IMR-90 (cell line): ENCODE measurements around the gene UBASH3A. TPM values are rescaled to one million over a fixed set of nuclear protein-coding genes. Genes with fewer than 3 reads are reported as not detected.

ENCODE experiments used
- ATAC-seq: fragments of 200-7000 bp; cut with Tn5 transposase; 2 replicates; pipeline ENCODE4 v1.9.1; 2020; ENCODE audit warnings: low read depth, mild to moderate bottlenecking, moderate library complexity
- BruUV-seq: library from RNA; stranded (reverse); fragments of 400-500 nt; replicated peaks from 2 replicates; lab custom pipeline; 2021; lab: Mats Ljungman, UMichigan
- CTCF ChIA-PET: fragments of 300-600 bp; formaldehyde crosslinking; extraction: SDS; loops from one replicate; lab custom pipeline; 2021; ENCODE audit warnings: antibody characterized with exemption; lab: Yijun Ruan, JAX
- POLR2A ChIA-PET: fragments of 300-600 bp; sonication (Branson Sonifier 250); formaldehyde crosslinking; loops from one replicate; lab custom pipeline; 2022; ENCODE audit warnings: antibody characterized with exemption; ENCODE audit not compliant: unreplicated experiment; lab: Charles Lee
- DNase-seq: peaks from one replicate; pipeline ENCODE4 v3.0.0; 2013
- H2AFZ ChIP-seq: replicated peaks from 2 replicates; pipeline ENCODE3; 2013; ENCODE audit warnings: low read length, mild to moderate bottlenecking; ENCODE audit not compliant: poor library complexity
- H2AK5ac ChIP-seq: 2 replicates; pipeline ENCODE4 v1.6.1; 2013; ENCODE audit warnings: low read depth, low read length, inconsistent platforms
- H2AK9ac ChIP-seq: replicated peaks from 2 replicates; pipeline ENCODE3; 2013; ENCODE audit warnings: mild to moderate bottlenecking, low read depth, low read length, moderate library complexity; ENCODE audit not compliant: poor library complexity
- H2BK120ac ChIP-seq: 2 replicates; pipeline ENCODE4 v1.6.1; 2013; ENCODE audit warnings: low read depth, low read length, inconsistent platforms
- H2BK15ac ChIP-seq: 3 replicates; pipeline ENCODE4 v1.6.1; 2013; ENCODE audit warnings: low read depth, low read length, inconsistent platforms
- H2BK20ac ChIP-seq: 2 replicates; pipeline ENCODE4 v1.6.1; 2013; ENCODE audit warnings: low read depth, mild to moderate bottlenecking, inconsistent platforms, low read length, moderate library complexity
- H2BK5ac ChIP-seq: 2 replicates; pipeline ENCODE4 v1.6.1; 2013; ENCODE audit warnings: mild to moderate bottlenecking, low read depth, low read length, inconsistent platforms; ENCODE audit not compliant: poor library complexity, severe bottlenecking
- H3K14ac ChIP-seq: replicated peaks from 2 replicates; pipeline ENCODE4 v1.6.1; 2013; ENCODE audit warnings: low read depth, low read length, inconsistent platforms
- H3K18ac ChIP-seq: 2 replicates; pipeline ENCODE4 v1.6.1; 2013; ENCODE audit warnings: low read depth, low read length, control low read depth
- H3K23ac ChIP-seq: 2 replicates; pipeline ENCODE4 v1.6.1; 2013; ENCODE audit warnings: low read depth, low read length, inconsistent platforms
- H3K27ac ChIP-seq: 2 replicates; pipeline ENCODE4 v1.5.1; 2013; ENCODE audit warnings: mild to moderate bottlenecking, control low read depth, low read length; ENCODE audit not compliant: insufficient read depth
- H3K27me3 ChIP-seq: 2 replicates; pipeline ENCODE4 v1.6.1; 2013; ENCODE audit warnings: low read length; ENCODE audit not compliant: control insufficient read depth, insufficient read depth
- H3K36me3 ChIP-seq: 2 replicates; pipeline ENCODE4 v1.6.1; 2013; ENCODE audit warnings: low read length, mixed read lengths; ENCODE audit not compliant: control insufficient read depth, insufficient read depth
- H3K4ac ChIP-seq: 2 replicates; pipeline ENCODE4 v1.6.1; 2013; ENCODE audit warnings: low read depth, low read length, inconsistent platforms
- H3K4me1 ChIP-seq: 2 replicates; pipeline ENCODE4 v1.6.1; 2013; ENCODE audit warnings: low read length, mixed read lengths; ENCODE audit not compliant: control insufficient read depth, insufficient read depth
- H3K4me2 ChIP-seq: 2 replicates; pipeline ENCODE4 v1.6.1; 2013; ENCODE audit warnings: low read depth, mild to moderate bottlenecking, control low read depth, low read length, moderate library complexity
- H3K4me3 ChIP-seq: 2 replicates; pipeline ENCODE4 v1.5.1; 2013; ENCODE audit warnings: low read depth, mild to moderate bottlenecking, control low read depth, low read length, moderate library complexity; ENCODE audit not compliant: insufficient read depth
- H3K56ac ChIP-seq: 2 replicates; pipeline ENCODE4 v1.6.1; 2013; ENCODE audit warnings: low read length, inconsistent platforms; ENCODE audit not compliant: insufficient read depth; ENCODE audit errors: extremely low read depth
- H3K79me1 ChIP-seq, 2 experiments: 2 replicates each; pipeline ENCODE4 v1.6.1; 2013; ENCODE audit warnings: low read length in 2 of 2, inconsistent platforms in 1 of 2, low read depth in 1 of 2
- H3K9ac ChIP-seq: 2 replicates; pipeline ENCODE4 v1.6.1; 2013; ENCODE audit warnings: low read depth, low read length, control low read depth
- H3K9me1 ChIP-seq: 2 replicates; pipeline ENCODE4 v1.6.1; 2013; ENCODE audit warnings: low read length, inconsistent platforms; ENCODE audit not compliant: insufficient read depth
- H3K9me3 ChIP-seq: 2 replicates; pipeline ENCODE4 v1.6.1; 2013; ENCODE audit warnings: low read length; ENCODE audit not compliant: control insufficient read depth, insufficient read depth
- H4K20me1 ChIP-seq: 2 replicates; pipeline ENCODE4 v1.6.1; 2013; ENCODE audit warnings: low read length, inconsistent platforms; ENCODE audit not compliant: insufficient read depth
- H4K5ac ChIP-seq: 2 replicates; pipeline ENCODE4 v1.6.1; 2013; ENCODE audit warnings: mild to moderate bottlenecking, low read depth, low read length, control low read depth
- H4K8ac ChIP-seq, 2 experiments: 2 replicates each; pipeline ENCODE4 v1.6.1; 2013; ENCODE audit warnings: low read depth in 2 of 2, low read length in 2 of 2, control low read depth in 1 of 2, inconsistent platforms in 1 of 2
- H4K91ac ChIP-seq: 2 replicates; pipeline ENCODE4 v1.6.1; 2013; ENCODE audit warnings: low read depth, low read length, inconsistent platforms; ENCODE audit not compliant: insufficient read depth
- MXI1 ChIP-seq: IDR thresholded peaks from 2 replicates; pipeline ENCODE4 v1.6.1; 2012; ENCODE audit warnings: low read depth, mild to moderate bottlenecking, low read length, moderate library complexity, borderline replicate concordance
- NFE2L2 ChIP-seq: fragments of 150-350 bp; IDR thresholded peaks from 2 replicates; pipeline ENCODE4 v1.6.1; 2016; ENCODE audit warnings: low read depth, mild to moderate bottlenecking, low read length
- RFX5 ChIP-seq: IDR thresholded peaks from 2 replicates; pipeline ENCODE4 v1.8.0; 2012; ENCODE audit warnings: low read depth, mild to moderate bottlenecking, low read length, moderate library complexity
- WGBS, 2 experiments: methylation state at CpG; one replicate each; pipeline versions ENCODE4 v1.1.5 to v1.1.7; 2013; ENCODE audit warnings: missing lambda C conversion rate in 2 of 2; ENCODE audit not compliant: insufficient read length in 1 of 2; ENCODE audit errors: extremely low coverage in 2 of 2; 5-methylcytosine and 5-hydroxymethylcytosine counted together
- dilution Hi-C: fragments of 300-500 bp; cut with HindIII; formaldehyde crosslinking; loops from one replicate; pipeline ENCODE4 v1.14.3; 2018; ENCODE audit warnings: low sequenced_read_pairs; ENCODE audit not compliant: unreplicated experiment
- in situ Hi-C: fragments of 300-500 bp; cut with MboI; formaldehyde crosslinking; loops from 3 replicates; pipeline ENCODE4 v1.14.3; 2019; ENCODE audit warnings: low sequenced_read_pairs, inconsistent platforms, mixed read lengths
- intact Hi-C: fragments of 100-400 bp; cut with micrococcal nuclease; formaldehyde crosslinking; loops from 2 replicates; pipeline ENCODE4 v1.10.0; 2022
- polyA plus RNA-seq, 3 experiments: library from polyadenylated mRNA; depleted of rRNA; stranded (reverse); fragments of >200 nt; gene quantifications; 2 replicates each; pipeline ENCODE4 v1.2.3, GENCODE V29; 2012; ENCODE audit warnings: low replicate concordance in 1 of 3
- total RNA-seq: library from RNA; depleted of rRNA; stranded (reverse); fragments of >200 nt; gene quantifications from 2 replicates; pipeline ENCODE4 v1.2.3, GENCODE V29; 2012

Gene UBASH3A
- total and polyA plus RNA-seq, 2 of the 4 experiments (the other 2 are of a cell fraction): not detected

DNA sequence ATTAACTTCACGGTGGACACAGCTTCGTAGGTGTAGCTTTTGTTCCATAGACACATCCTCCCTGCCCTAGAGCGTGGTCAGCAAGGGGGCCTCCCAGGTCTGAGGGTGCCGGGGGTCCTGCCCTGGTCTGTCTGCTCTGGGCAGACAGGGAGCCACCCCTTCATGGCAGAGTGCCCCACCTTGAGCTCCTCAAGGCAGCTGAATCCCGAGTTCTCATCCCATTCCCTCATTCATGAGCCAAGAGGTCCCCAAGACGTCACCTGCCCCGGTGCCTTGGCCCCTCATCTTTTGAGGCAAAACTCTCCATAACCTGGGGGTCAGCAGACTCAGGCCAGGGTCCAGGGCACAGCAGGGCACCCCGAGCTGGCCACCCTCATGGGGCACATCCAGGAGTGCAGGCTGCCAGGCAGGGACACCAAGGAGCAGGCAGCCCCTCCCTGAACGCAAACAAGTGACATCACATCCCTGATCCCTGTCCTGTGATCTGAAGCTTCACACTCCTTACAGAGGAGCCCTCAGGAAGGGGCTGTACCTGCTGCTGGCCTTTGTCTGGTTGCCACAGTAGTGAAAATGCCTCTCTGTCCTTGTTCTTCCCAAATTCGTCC is 23.3 kb downstream of the UBASH3A start:
- H3K27ac ChIP-seq: no peak overlapping the region
- TF ChIP-seq MXI1: no peak
- TF ChIP-seq NFE2L2: no peak
- TF ChIP-seq RFX5: no peak
- H2BK5ac ChIP-seq: no peak overlapping the region
- dilution Hi-C loops: no loop called here
- H3K9ac ChIP-seq: no peak overlapping the region
- no peak overlapping the region for H4K8ac ChIP-seq
- no peaks in the 10 kb centered on the region for H3K79me1 ChIP-seq
- no peak overlapping the region for H4K5ac ChIP-seq
- intact Hi-C loops: no loop called here
- H3K9me1 ChIP-seq: no peaks in the 10 kb centered on the region
- no peak overlapping the region for H4K91ac ChIP-seq
- DNase-seq (no peak), ATAC-seq (no peak)
- no peak overlapping the region for H2AK9ac ChIP-seq
- H3K18ac ChIP-seq: no peak overlapping the region
- in situ Hi-C loops: no loop called here
- no peak overlapping the region for H3K14ac ChIP-seq
- no peak overlapping the region for H2AK5ac ChIP-seq
- no peak overlapping the region for H3K4me3 ChIP-seq
- POLR2A ChIA-PET: no interaction called here
- H2BK20ac ChIP-seq: no peak overlapping the region
- H4K20me1 ChIP-seq: no peaks in the 10 kb centered on the region
- no peak overlapping the region for H3K56ac ChIP-seq
- H3K9me3 ChIP-seq: no peaks in the 10 kb centered on the region; the same call in 1 of the 2 replicates
- CTCF ChIA-PET: no interaction called here
- peaks cover 12% of the 10 kb centered on the region for H3K27me3 ChIP-seq
- H3K23ac ChIP-seq: no peak overlapping the region
- H2BK15ac ChIP-seq: no peak overlapping the region
- no peak overlapping the region for H2AFZ ChIP-seq
- no peak overlapping the region for H2BK120ac ChIP-seq
- no peak overlapping the region for H3K4ac ChIP-seq
- no peaks in the 10 kb centered on the region for H3K4me1 ChIP-seq
- WGBS, 2 experiments: 62% methylated on average over 2 of the region's 10 CpGs; no CpG with 5 or more reads in 1 of the 2 experiments
- no peak overlapping the region for H3K4me2 ChIP-seq
- no peaks in the 10 kb centered on the region for H3K36me3 ChIP-seq
- BruUV-seq: no TSS peak
